ENCODE results near the gene TMEM117.

GRCh38 chr12:43891856-43892574 lies 56.1 kb downstream of the TMEM117 start:
- TF ChIP-seq CTCF (IDR thresholded peaks at IDR 0.05) (no peak), POLR2AphosphoS5 (IDR thresholded peaks at IDR 0.05) (no peak), POLR2A (IDR thresholded peaks at IDR 0.05) (no peak)

Data from stomach (tissue), 4 donors.